HG02798 (cell line): Measurements from ENCODE around the gene BARHL1.

Experiments
- ATAC-seq: cut with Tn5 transposase; IDR thresholded peaks from one replicate; pipeline ENCODE4 v1.9.1; 2021; ENCODE audit warnings: mild to moderate bottlenecking; ENCODE audit not compliant: unreplicated experiment, poor library complexity

The BARHL1 gene

DNA sequence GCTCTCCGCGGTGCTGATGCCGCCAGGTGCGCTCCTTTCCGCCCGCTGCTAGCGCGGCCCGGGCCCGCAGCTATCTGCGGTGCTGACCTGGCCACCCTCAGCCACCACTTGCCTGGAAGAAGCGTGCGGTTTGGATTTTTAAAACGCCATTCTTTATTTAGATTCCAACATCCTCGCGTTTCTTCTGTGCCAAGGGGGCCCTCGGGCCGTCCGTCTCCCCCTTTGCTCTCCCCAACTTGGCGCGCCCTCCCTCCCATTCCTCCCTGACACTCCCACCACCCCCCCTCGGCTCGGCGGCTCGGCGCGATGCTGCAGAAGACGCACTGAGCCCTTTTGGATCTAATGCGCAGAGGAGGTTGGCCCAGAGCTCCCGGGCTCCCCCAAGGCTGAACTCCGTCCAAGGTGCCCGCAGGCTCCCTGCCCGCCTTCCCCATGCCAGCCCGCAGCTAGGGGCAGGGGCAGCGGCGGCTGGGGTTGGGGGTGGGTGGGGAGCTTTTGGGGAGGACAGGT is at the start of gene BARHL1:
Gene BARHL1, plus strand, starts transcription at position 331 of the 510 bp plus-strand sequence. CDS start 192 bp downstream, outside the sequence.
- no peak for ATAC-seq

- ATAC-seq = no peak
These were observed 47.6 kb upstream of the BARHL1 start for GRCh38 chr9:132534832-132535231.

DNA sequence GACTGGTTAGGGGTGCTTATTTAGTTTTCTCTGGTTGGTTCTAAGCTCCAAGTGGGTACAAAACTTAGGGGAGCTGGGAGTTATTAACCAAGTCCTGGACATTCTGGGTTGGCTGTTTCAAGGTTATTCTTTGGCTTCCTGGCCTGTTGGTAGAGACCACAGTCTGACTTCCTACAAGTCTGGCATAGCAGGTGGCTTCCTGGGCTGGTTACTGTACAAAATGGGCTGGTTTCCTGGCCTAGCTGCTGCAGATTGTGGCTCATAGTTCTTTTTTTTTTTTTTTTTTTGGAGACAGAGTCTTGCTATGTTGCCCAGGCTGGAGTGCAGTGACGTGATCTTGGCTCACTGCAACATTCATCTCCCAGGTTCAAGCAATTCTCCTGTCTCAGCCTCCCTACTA is 46.3 kb upstream of the BARHL1 start:
- no peak for ATAC-seq

DNA sequence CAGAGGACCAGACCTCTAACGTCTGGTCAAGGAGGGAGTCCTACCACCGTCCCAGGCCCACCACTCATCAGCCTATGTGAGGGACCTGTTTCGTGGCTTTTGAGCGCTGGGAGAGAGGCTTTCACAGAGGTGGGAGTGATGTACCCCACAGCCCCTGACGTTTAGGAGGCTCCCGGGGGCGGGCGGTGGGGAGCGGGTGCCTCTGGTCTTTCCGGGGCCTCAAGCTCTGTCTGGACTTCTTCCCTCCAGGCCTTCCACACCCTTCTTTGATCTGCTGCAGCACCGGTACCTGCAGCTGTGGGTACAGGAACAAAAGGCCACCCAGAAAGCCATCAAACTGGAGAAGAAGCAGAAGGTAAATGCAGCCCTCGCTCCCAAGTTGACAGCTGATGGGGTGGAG is 45.1 kb upstream of the BARHL1 start:
- ATAC-seq = no peak

GRCh38 chr9:132538071-132538470 is 44.3 kb upstream of the BARHL1 start:
- ATAC-seq = no peak

DNA sequence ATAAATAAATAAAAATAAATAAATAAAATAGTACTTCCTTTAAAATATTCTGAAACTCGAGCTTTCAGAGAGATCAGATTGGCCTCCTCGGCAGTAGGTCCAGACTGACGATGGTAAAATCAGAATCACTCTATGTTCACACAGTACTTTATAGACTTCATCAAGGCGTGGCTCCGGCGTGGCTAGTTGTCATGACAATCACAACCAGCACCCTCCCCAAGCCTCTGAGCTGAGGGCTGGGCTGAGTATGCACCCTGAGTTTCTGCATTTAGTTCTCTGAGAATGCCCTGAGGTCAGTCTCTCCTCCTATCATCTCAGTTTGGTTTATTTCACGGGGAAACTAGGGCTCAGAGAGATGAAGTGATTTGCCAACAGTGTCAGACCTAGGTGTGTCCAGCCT is 43.3 kb upstream of the BARHL1 start:
- ATAC-seq = no peak

DNA sequence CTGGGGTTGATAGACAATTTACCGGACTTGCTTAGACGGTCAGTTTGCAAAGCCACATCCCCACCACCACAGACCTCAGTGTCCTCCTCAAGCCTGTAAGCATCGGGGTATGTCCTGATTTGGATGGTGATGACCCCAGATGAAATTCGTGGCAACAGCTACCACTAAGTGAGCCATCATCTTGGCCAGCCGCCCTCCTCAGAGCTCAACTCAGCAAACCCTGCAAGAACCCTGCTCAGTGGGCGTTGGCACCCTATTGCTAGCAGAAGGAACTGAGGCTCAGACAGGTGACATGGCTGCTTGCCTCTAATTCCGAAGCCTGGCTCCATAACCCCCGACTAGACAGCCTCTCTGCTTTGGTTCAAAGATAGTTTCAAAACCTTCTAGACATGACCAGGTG is 41.4 kb upstream of the BARHL1 start:
- no peak for ATAC-seq

DNA sequence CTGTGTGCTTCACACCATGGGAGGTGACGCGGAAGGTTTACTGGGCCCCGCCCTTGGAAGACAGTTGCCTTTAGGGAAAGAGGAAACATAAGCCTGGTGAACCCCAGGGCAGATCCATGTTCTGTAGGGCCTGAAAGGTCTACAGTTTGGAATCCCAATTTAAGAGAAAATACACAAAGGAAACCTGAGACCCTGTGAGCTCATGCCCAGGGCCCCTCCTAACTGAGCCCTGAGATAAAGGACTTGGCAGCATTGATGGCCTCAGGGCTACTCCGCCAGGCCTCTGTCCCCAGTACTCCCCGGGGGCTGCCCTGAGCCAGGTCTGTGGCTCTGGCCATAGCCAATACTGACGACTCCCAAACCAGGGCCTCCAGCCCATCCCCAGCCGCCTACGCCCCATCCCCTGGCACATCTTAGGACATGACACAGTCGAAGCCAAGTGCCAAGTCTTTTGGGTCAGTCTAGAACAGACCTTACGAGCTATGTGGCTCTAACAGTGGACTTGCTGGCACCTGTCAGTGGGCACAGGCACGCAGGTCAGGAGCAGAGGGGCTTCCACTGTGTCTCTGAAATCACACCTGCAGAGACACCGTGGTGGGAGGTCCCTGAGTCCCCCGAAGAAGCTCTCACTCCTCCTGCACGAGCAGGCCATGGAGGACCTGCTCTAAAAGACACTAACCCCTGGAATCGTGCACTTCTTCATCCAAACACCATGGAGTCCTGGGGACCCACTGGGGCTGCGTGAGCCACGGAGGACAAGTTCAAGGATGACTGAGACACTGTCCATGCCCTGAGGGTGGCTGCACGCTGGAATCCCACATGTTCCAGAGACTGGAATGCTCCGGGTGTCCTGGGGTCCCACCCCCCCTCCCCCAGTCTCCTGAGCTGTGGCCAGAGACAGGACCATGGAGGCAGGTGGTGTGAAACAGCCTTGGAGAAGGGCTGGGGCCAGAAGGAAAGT is 40.3 kb upstream of the BARHL1 start:
- no peak for ATAC-seq

DNA sequence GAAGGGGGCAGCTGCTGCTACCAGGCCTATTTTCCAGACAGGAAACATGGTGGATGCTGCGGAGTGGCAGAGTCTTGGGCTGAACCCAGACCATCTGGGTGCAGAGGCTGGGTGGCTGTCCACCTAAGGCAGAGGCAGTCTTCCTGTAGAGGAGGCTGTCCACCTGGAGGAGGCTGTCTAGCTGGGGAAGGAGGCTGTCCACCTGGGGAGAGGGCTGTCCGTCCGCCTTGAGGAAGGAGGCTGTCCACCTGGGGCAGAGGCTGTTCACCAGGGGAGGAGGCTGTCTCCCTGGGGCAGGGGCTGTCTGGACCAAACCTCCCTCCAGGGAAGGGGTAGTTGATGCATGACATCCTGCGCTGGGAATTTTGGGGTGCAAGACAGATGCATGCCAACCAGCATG is 39.2 kb upstream of the BARHL1 start:
- no peak for ATAC-seq

DNA sequence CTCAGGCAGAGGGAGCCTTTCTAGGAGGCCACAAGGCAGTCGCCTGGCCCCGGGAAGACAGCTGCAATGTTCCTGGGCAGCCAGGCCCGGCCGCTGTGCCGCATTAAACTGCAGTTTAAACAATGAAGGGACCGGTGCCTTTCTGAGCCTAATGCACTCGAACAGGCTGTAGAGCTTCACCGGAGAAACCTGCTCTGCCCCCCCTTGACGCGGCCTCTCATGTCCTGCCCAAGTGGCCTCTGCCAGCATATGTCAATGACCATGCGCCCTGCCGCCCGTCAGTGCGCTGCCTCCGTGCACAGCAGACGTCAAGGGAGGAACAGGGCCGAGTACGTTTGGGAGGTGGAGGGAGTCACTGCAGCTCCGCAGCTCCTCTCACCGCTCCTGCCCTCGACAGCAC is 38.4 kb upstream of the BARHL1 start:
- ATAC-seq = no peak

DNA sequence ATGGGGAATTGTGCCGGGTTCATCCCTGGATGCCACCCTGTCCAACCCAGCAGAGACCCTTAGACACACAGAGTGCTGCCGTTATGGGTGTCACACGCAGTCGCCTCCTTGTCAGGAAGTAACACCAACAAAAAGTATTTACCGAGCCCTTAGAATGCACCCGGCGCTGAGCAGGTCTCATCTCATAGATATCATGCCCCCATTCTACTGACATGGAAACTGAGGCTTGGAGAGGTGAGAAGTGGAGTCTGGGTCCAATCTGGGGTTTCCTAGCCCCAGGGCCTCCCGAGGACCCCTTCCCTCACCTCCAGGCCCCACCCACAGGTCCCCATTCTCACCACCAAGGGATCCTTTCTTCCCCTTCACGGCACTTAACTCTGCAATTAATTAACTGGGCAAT is 36.8 kb upstream of the BARHL1 start:
- no peak for ATAC-seq

- no peak for ATAC-seq
These were observed 36.0 kb upstream of the BARHL1 start for GRCh38 chr9:132546148-132547051.

DNA sequence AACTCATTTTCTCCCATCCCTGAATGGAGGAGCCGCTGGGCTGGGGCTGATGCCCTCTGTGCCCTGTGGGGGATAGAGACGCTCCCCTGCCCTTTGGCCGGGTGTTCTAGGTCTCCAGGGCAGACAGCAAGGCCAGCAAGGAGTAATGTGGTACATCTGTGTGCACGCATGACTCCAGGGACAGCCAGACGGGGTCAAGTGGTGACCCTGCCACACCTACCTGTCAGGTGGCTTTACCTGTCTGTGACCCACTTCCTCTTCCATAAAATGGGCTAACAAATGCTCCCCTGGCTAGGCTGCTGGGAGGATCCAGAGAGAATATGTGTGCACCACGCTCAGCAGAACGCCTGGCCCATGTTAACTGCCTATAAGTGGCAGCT is 35.4 kb upstream of the BARHL1 start:
- no peak for ATAC-seq

DNA sequence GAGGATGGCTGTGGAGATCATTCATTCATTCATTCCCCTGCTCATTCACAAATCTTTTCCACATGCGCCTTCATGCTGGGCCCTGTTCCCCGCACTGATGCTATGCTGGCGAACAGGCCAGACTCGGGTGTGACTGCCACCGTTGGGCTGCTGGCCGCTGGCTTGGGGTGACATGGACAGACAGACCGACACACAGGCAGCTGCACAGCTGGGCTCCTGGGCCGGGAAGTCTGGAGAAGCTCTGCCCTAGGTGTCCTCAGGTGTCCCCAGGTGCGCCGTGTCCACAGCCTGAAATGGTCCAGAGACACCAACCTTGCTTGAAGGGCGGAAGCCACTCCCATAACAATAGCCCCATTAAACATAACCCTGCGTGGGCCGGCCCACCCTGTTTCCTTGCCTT is 35.0 kb upstream of the BARHL1 start:
- no peak for ATAC-seq

DNA sequence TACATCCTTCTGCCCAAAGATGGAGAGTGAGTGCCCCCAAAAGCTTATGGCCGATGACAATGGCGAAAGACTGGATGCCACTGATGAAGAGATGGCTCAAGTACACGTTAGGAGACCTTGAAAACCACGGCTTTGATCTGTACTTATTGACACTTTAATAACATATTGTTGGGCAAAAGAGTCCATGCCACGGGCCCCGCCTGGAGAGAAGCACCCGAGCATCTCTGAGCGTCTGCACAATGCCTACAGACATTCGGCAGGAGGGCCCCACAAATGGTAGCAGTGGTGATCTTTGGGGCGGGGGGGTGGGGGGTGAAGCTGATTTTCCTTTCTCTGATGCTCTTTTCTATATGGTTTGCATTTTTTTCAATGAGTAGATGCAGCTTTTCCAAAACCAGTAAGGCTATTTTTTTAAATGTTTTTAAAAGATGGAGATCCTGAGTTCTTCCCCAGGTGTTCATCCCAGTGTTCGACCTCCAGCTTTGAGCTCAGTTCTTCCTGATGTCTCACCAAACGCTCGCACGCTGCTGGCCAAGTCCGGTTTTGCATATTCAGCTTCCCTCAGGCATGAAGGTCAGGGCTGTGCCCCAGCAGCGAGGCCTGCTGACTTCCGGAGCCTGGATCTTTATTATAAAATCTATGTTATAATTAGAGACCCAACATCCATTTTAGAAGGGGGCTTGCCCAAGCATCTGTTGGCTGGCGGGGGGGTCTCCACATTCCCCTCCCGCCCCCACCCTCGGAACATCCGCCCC is 34.3 kb upstream of the BARHL1 start:
- no peak for ATAC-seq

DNA sequence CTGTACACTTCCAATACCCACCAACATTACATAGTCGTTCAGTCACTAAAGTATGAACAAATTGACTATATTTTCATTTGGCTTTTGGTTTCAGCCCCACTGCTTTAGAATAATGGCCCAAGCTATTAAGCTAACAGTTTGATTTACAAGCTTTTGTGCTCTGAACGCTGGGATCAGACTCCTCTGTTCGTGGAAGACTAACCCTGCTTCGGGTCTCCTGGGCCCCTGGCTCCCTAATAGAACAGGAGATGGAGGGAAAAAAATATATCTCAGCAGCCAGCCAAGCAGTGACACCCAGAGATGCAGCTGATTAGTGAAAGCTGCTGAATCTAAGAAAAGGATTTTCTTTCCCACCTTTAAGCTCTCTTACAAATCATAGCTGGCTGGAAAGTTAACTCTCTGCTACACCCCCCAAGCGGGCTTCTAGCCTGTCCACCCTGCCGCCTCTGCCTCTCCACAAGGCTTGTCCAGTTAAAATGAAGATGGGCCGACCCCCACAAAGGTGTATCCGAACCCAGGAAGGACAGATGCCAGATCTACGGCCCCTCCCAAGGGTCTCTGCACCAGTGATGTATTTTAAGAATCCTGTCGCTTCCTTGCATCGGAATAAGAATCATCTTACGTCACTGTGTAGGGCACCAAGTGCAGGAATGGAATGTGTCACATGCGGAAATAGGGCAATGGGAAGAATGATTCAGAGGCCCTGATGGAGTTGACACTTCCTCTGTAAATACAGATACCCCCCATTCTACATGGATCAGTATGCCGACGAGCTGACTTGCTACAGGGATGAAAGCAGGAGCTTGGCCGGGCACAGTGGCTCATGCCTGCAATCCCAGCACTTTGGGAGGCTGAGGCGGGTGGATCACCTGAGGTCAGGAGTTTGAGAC is 33.4 kb upstream of the BARHL1 start:
- no peak for ATAC-seq

- no peak for ATAC-seq
These were observed 30.9 kb upstream of the BARHL1 start for GRCh38 chr9:132551556-132551955.

DNA sequence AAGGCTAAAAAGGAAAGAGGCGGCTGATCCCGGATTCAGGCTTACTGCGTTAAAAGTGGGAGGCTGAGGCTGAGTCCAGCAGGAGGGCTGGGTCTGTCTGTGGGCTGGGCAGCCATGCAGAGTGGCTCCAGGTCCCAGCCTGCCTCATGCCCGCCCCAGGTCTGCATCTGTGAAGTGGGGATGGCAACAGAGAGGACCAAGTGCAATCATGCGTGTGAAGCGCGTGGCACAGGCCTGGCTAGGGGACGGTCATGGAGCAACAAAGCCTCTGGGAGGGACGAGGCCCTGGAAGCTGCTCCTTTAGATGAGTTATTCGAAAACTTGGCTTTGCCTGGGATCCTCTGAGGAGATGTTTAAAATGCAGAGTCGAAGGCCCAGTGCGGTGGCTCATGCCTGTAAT is 30.4 kb upstream of the BARHL1 start:
- no peak for ATAC-seq

DNA sequence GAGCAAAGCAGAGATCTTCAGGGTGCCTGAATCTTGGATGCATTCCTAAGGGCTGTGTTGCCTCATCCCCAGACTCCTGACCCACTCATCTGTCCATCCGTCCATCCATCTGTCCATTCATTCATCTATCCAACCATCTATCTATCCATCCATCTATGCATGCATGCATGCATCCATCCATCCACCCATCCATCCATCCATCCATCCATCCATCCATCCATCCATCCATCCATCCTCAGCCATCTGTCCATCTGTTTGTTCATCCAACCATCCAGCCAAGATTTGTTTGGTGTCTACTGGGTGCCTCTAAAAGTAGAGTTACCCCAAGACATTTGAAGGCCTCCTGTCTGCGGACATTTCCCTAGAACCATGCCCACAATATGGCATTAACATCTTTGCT is 27.7 kb upstream of the BARHL1 start:
- no peak for ATAC-seq
